ENCODE measurements around the gene MIB1.

- TF ChIP-seq RFX5 (IDR thresholded peaks at IDR 0.05; ENCODE audit: low read length) (no peak), RAD21 (IDR thresholded peaks at IDR 0.05; ENCODE audit: low read length) (no peak), NRF1 (IDR thresholded peaks at IDR 0.05; ENCODE audit: low read depth, low read length) (no peak), MXI1 (IDR thresholded peaks at IDR 0.05; ENCODE audit: low read depth, low read length) (no peak), FOXM1 (IDR thresholded peaks at IDR 0.05; ENCODE audit: low read depth) (no peak), GABPA (IDR thresholded peaks at IDR 0.05; ENCODE audit: low read depth) (no peak), EZH2phosphoT487 (IDR thresholded peaks at IDR 0.05; ENCODE audit: borderline replicate concordance, low read depth) (no peak), POLR2AphosphoS5 (IDR thresholded peaks at IDR 0.05; ENCODE audit: low read depth, low read length) (no peak), SIN3A (IDR thresholded peaks at IDR 0.05; ENCODE audit: borderline replicate concordance, low read depth, low read length) (no peak)
- TF ChIP-seq, protein P1, sequence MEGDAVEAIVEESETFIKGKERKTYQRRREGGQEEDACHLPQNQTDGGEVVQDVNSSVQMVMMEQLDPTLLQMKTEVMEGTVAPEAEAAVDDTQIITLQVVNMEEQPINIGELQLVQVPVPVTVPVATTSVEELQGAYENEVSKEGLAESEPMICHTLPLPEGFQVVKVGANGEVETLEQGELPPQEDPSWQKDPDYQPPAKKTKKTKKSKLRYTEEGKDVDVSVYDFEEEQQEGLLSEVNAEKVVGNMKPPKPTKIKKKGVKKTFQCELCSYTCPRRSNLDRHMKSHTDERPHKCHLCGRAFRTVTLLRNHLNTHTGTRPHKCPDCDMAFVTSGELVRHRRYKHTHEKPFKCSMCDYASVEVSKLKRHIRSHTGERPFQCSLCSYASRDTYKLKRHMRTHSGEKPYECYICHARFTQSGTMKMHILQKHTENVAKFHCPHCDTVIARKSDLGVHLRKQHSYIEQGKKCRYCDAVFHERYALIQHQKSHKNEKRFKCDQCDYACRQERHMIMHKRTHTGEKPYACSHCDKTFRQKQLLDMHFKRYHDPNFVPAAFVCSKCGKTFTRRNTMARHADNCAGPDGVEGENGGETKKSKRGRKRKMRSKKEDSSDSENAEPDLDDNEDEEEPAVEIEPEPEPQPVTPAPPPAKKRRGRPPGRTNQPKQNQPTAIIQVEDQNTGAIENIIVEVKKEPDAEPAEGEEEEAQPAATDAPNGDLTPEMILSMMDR (IDR thresholded peaks at IDR 0.05): no peak
These were observed 178.1 kb downstream of the MIB1 start for GRCh38 chr18:21918693-21919092.
